GM21786 (cell line): ENCODE results near the gene PLPPR1.
"Not testable (repeated sequence)": the region's sequence is repeated elsewhere in the genome, so short reads cannot be mapped to it uniquely, and the experiment has no call there.

Source experiments
- ATAC-seq: cut with Tn5 transposase; IDR thresholded peaks from one replicate; pipeline ENCODE4 v1.9.1; 2021; ENCODE audit not compliant: unreplicated experiment

Gene PLPPR1

GRCh38 chr9:101119206-101119819 is 90.8 kb downstream of the PLPPR1 start:
- peak; percentile 60 for ATAC-seq

GRCh38 chr9:101121836-101122399 is 93.4 kb downstream of the PLPPR1 start:
- no peak for ATAC-seq

GRCh38 chr9:101126556-101126955 is 98.0 kb downstream of the PLPPR1 start:
- peak; percentile 89 for ATAC-seq

GRCh38 chr9:101127369-101127768 is 98.8 kb downstream of the PLPPR1 start:
- not testable (repeated sequence) for ATAC-seq

GRCh38 chr9:101128623-101129022 is 100.1 kb downstream of the PLPPR1 start:
- ATAC-seq = no peak

GRCh38 chr9:101130054-101130453 is 101.5 kb downstream of the PLPPR1 start:
- no peak for ATAC-seq

- no peak for ATAC-seq
Observed at GRCh38 chr9:101131326-101131725, 102.8 kb downstream of the PLPPR1 start.

GRCh38 chr9:101132801-101133200 is 104.3 kb downstream of the PLPPR1 start:
- no peak for ATAC-seq

- no peak for ATAC-seq
Observed at GRCh38 chr9:101138509-101138908, 110.0 kb downstream of the PLPPR1 start.

- ATAC-seq = no peak
Observed at GRCh38 chr9:101139082-101139481, 110.6 kb downstream of the PLPPR1 start.

GRCh38 chr9:101140764-101141163 is 112.2 kb downstream of the PLPPR1 start:
- no peak for ATAC-seq

GRCh38 chr9:101146508-101146907 is 118.0 kb downstream of the PLPPR1 start:
- ATAC-seq = no peak

- no peak for ATAC-seq
Observed at GRCh38 chr9:101148344-101148743, 119.8 kb downstream of the PLPPR1 start.

- ATAC-seq = no peak
Observed at GRCh38 chr9:101158361-101158760, 129.8 kb downstream of the PLPPR1 start.

GRCh38 chr9:101162231-101162630 is 133.7 kb downstream of the PLPPR1 start:
- no peak for ATAC-seq

- no peak for ATAC-seq
Observed at GRCh38 chr9:101165131-101165530, 136.6 kb downstream of the PLPPR1 start.

GRCh38 chr9:101167490-101168134 is 139.1 kb downstream of the PLPPR1 start:
- ATAC-seq = no peak

GRCh38 chr9:101172616-101173015 is 144.1 kb downstream of the PLPPR1 start:
- ATAC-seq = no peak

GRCh38 chr9:101173907-101174306 is 145.4 kb downstream of the PLPPR1 start:
- no peak for ATAC-seq

GRCh38 chr9:101176384-101176783 is 147.9 kb downstream of the PLPPR1 start:
- ATAC-seq = no peak

GRCh38 chr9:101184813-101185278 is 156.3 kb downstream of the PLPPR1 start:
- no peak for ATAC-seq

- ATAC-seq = no peak
Observed at GRCh38 chr9:101191723-101192122, 163.2 kb downstream of the PLPPR1 start.
